ENCODE results near the gene ENTPD7. TPM values are rescaled to one million over a fixed set of nuclear protein-coding genes. Genes with fewer than 3 reads are reported as not detected.

Gene ENTPD7
- total RNA-seq, 4 donors from 2014 or later: 3.3 to 7.5 (median 4.4) TPM

DNA sequence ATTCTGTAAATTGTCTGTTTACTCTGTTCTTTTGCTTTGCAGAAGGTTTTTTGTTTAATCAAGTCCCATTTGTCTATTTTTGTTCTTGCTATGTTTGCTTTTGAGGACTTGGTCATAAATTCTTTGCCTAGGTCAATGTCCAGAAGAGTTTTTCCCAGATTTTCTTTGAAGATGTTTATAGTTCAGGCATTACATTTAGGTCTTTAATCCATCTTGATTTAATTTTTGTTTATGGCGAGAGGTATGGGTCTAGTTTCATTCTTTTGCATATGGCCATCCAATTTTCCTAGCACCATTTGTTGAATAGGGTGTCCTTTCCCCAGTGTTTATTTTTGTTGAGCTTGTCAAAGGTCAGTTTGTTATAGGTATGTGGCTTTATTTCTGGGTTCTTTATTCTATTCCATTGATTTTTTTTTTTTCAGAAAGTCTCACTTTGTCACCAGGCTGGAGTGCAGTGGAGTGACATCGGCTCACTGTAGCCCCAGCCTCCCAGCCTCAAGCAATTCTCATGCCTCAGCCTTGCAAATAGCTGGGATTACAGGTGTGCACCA is 11.6 kb upstream of the ENTPD7 start:
- H3K27ac ChIP-seq: no peak overlapping the region
- no peak for TF ChIP-seq EP300 (IDR thresholded peaks at IDR 0.05)
- no peaks in the 10 kb centered on the region for H3K4me1 ChIP-seq
- H3K36me3 ChIP-seq: no peaks in the 10 kb centered on the region
- peaks cover 0 to 36% (median 0%) of the 10 kb centered on the region in 4 donors for H3K9me3 ChIP-seq
- DNase-seq (ENCODE audit: low spot score in 2 of 2): no peak
- no peaks in the 10 kb centered on the region for H3K27me3 ChIP-seq
- H3K4me3 ChIP-seq: no peak overlapping the region
- WGBS, 2 donors: 81 to 84% methylated on average over 2 of the region's 2 CpGs

DNA sequence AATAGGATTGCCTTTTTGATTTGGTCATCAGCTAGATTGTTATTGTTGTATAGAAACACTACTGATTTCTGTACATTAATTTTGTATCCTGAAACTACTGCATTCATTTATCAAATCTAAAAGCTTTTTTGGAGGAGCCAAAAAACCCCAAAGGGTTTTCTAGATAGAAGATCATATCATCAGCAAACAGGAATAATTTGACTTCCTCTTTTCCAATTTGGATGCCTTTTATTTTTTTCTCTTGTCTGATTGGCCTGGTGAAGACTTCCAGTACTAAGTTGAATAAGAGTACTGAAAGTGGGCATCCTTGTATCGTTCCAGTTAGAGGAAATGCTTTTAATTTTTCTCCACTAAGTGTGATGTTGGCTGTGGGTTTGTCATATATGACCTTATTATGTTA is 10.6 kb upstream of the ENTPD7 start:
- Histone ChIP-seq H3K4me1 (no peaks in the 10 kb centered on the region), H3K27ac (no peak overlapping the region), H3K36me3 (peaks cover 0 to 5% (median 0%) of the 10 kb centered on the region in 3 donors), H3K4me3 (no peak overlapping the region), H3K9me3 (peaks cover 0 to 36% (median 0%) of the 10 kb centered on the region in 4 donors), H3K27me3 (no peaks in the 10 kb centered on the region)
- TF ChIP-seq, protein P1, sequence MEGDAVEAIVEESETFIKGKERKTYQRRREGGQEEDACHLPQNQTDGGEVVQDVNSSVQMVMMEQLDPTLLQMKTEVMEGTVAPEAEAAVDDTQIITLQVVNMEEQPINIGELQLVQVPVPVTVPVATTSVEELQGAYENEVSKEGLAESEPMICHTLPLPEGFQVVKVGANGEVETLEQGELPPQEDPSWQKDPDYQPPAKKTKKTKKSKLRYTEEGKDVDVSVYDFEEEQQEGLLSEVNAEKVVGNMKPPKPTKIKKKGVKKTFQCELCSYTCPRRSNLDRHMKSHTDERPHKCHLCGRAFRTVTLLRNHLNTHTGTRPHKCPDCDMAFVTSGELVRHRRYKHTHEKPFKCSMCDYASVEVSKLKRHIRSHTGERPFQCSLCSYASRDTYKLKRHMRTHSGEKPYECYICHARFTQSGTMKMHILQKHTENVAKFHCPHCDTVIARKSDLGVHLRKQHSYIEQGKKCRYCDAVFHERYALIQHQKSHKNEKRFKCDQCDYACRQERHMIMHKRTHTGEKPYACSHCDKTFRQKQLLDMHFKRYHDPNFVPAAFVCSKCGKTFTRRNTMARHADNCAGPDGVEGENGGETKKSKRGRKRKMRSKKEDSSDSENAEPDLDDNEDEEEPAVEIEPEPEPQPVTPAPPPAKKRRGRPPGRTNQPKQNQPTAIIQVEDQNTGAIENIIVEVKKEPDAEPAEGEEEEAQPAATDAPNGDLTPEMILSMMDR (IDR thresholded peaks at IDR 0.05): no peak
- TF ChIP-seq POLR2A (IDR thresholded peaks at IDR 0.05): no peak
- TF ChIP-seq EP300 (IDR thresholded peaks at IDR 0.05): no peak
- 0% methylated on average over 1 of the region's 1 CpG for WGBS, 2 donors
- no peak for DNase-seq (ENCODE audit: low spot score in 2 of 2)

DNA sequence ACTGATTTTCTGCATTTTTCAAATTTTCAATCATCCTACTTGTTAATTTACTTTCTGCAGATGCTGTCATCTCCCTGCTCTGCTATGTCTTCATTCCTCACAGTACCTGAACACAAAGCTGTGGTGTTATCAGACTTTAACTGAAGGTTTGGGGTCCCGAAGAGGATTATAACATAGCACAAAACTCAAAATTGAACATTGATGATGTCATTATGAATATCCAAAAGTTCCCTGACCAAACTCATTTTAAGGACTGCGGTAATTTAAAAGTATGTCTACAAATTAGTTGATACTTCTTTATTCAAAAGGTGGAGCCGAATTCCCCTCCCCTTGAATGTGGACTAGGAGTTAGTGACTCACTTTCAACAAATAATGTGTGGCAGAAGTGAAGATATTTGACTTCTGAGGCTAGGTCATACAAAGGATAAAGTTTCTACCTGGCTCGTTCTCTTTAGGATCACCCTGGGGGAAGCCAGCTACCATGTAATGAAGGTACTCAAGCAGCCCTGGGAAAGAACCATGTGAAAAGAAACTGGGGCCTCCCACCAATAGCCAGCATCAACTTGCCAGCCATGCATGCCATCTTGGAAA is 6.4 kb upstream of the ENTPD7 start:
- whole genome bisulfite sequencing, 2 donors: 91 to 92% methylated on average over 4 of the region's 4 CpGs

DNA sequence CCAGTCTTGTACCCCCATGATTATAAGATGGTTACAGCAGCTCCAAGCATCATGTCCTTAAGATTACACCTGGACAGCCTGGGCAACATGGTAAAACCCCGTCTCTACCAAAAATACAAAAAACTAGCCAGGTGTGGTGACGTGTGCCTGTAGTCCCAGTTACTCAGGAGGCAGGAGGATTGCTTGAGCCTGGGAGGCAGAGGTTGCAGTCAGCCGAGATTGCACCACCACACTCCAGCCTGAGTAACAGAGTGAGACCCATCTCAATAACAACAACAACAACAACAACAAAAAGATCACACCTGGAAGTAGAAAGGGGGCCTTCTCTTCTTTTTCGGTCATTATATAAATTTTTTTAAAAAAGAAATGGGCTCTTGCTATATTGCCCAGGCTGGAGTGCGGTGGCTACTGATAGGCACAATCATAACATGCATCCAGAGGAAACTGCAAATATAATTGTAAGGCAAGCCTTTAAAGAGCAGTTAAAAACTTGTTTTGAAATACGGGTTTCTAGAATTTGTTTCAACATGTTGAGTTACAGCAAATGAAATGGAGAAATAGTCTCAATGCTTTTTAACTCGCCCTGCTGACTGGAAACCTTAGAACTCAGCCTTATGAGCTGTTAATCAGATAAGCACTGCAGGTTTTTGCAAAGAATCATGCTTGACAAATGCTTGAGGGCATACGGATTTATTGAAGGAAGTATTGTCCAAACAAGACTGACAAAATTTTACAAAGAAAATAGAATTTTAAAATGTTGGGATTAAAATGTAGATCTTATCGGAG is 4.7 kb upstream of the ENTPD7 start:
- no peak for DNase-seq (ENCODE audit: low spot score in 2 of 2)
- no peak for TF ChIP-seq POLR2A (IDR thresholded peaks at IDR 0.05)
- Histone ChIP-seq H3K27ac (no peak overlapping the region), H3K4me3 (no peak overlapping the region), H3K27me3 (no peaks in the 10 kb centered on the region), H3K9me3 (no peaks in the 10 kb centered on the region), H3K4me1 (peaks cover 0 to 7% (median under 1%) of the 10 kb centered on the region in 4 donors), H3K36me3 (peaks cover 0 to 5% (median 0%) of the 10 kb centered on the region in 3 donors)
- 81 to 86% methylated on average over 9 of the region's 9 CpGs for WGBS, 2 donors

More for the DNA sequence above, 6.4 kb upstream of the ENTPD7 start:
- H3K27me3 ChIP-seq: no peaks in the 10 kb centered on the region
- no peak for DNase-seq (ENCODE audit: low spot score in 2 of 2)
- H3K9me3 ChIP-seq: peaks cover 0 to 4% (median 0%) of the 10 kb centered on the region in 4 donors
- H3K4me1 ChIP-seq: no peaks in the 10 kb centered on the region
- TF ChIP-seq POLR2A (IDR thresholded peaks at IDR 0.05) (no peak), EP300 (IDR thresholded peaks at IDR 0.05) (no peak)
- TF ChIP-seq, protein P1 (IDR thresholded peaks at IDR 0.05): no peak
- no peak overlapping the region for H3K4me3 ChIP-seq
- peaks cover 0 to 5% (median 0%) of the 10 kb centered on the region in 3 donors for H3K36me3 ChIP-seq
- no peak overlapping the region for H3K27ac ChIP-seq

DNA sequence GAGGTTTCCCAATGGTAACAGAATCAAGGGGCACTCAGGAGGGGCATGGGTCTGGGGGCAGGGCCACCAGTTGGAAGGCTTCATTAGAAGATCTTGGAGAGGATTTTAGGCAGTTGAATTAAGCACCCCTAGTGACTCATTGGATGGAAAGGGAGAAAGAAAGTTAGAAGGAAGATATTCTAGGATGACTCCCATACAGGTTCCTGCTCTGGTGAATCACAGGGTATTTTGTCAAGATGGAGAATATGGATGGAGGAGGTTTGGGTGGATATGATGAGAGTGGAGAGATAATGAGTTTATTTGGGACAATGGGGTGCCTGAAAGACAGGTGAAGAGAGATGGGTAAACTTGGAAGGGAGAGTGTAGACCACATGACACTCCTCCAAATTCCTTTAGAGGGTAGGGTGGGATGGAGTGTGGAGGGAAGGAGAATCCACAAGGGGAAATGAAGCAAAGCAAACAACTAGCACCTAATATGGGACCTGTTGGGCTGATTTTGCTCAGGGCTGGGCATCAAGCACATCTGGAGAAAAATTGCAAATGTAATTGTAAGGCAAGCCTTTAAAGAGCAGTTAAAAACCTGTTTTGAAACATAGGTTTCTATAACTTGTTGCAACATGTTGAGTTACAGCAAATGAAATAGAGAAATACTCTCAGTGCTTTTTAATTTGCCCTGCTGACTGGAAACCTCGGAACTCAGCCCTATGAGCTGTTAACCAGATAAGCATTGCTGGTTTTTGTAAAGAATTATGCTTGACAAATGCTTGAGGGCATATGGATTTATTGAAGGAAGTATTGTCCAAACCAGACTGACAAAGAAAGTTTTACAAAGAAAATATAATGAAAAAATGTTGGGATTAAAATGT is 2.9 kb upstream of the ENTPD7 start:
- H3K27me3 ChIP-seq: no peaks in the 10 kb centered on the region
- peaks cover 0 to 5% (median 0%) of the 10 kb centered on the region in 3 donors for H3K36me3 ChIP-seq
- no peak for DNase-seq (ENCODE audit: low spot score in 2 of 2)
- no peak overlapping the region for H3K4me3 ChIP-seq
- 0% methylated on average over 1 of the region's 1 CpG for WGBS, 2 donors
- no peaks in the 10 kb centered on the region for H3K9me3 ChIP-seq
- H3K27ac ChIP-seq: no peak overlapping the region
- peaks cover 0 to 19% (median 9%) of the 10 kb centered on the region in 4 donors for H3K4me1 ChIP-seq
- TF ChIP-seq EP300 (IDR thresholded peaks at IDR 0.05): no peak
- TF ChIP-seq, protein P1 (IDR thresholded peaks at IDR 0.05): no peak
- TF ChIP-seq POLR2A (IDR thresholded peaks at IDR 0.05): no peak
